ENCODE measurements around the gene FGF3.

DNA sequence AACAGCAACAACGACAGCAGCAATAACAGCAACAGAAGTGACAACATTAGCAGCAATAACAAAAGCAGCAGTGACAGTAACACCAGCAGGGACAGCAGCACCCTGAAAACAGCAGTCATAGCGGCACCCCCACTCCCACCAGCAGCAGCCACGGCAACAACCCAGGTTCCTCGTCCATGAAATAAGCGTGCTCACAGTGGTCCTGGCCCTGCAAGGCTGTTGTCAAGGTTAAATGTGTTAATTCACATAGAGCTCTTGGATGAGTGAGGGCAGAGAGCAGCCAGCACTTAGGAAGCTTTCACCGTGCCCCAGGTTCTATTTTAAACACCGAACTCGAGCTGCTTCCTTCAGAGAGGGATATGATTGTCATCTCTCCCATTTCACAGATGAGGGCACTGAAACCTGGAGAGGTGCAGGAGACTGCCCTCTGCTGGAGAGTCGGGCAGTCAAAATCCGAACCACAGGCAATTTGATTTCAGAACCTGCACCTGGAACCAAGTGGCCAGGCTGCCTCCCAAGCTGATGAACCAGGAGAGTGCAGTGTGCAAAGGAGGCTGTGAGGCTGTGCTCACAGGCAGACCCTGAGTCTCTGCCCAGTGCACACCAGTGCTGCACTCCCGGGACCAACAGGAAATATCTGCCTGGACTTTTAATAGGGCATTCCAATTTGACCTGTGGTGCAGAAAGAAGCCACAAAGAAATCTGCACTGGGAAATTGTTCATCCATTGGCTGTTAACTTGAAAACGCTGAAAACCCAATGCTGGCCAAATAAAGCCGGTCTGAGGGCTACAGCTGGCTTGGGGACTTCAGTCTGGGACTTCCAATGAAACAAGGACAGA is 22.9 kb upstream of the FGF3 start:
- TF ChIP-seq, protein P1, sequence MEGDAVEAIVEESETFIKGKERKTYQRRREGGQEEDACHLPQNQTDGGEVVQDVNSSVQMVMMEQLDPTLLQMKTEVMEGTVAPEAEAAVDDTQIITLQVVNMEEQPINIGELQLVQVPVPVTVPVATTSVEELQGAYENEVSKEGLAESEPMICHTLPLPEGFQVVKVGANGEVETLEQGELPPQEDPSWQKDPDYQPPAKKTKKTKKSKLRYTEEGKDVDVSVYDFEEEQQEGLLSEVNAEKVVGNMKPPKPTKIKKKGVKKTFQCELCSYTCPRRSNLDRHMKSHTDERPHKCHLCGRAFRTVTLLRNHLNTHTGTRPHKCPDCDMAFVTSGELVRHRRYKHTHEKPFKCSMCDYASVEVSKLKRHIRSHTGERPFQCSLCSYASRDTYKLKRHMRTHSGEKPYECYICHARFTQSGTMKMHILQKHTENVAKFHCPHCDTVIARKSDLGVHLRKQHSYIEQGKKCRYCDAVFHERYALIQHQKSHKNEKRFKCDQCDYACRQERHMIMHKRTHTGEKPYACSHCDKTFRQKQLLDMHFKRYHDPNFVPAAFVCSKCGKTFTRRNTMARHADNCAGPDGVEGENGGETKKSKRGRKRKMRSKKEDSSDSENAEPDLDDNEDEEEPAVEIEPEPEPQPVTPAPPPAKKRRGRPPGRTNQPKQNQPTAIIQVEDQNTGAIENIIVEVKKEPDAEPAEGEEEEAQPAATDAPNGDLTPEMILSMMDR (conservative IDR thresholded peaks at IDR 0.05; ENCODE audit: low read depth, low read length): peak; percentile 89
- no peak for TF ChIP-seq EZH2phosphoT487 (IDR thresholded peaks at IDR 0.05; ENCODE audit: borderline replicate concordance, low read length)
